Stimulated activated CD8-positive, alpha-beta memory T cell treated with anti-CD3 and anti-CD28 coated beads, Interleukin-15, amount 100 ng/mL, for 48 hours (primary cell): ENCODE results near the gene NUTM1.
A peak's percentile ranks its signal among the peaks of the same experiment; 100 is the strongest.

Source experiments
- DNase-seq, 2 donors: peaks; one replicate each; pipeline ENCODE4 v3.0.0-alpha.2; 2020; ENCODE audit warnings: low read depth in 2 of 2

The NUTM1 gene

GRCh38 chr15:34342737-34343575, at the start of gene NUTM1, which contains the start of gene NOP10:
Gene NUTM1 (plus strand): TSS chr15:34343315. CDS start chr15:34343697, 382 bp downstream.
Gene NOP10 (minus strand): TSS chr15:34343136. CDS start chr15:34343073, 63 bp downstream.
- DNase-seq = peak; percentile 85 to 88

DNA sequence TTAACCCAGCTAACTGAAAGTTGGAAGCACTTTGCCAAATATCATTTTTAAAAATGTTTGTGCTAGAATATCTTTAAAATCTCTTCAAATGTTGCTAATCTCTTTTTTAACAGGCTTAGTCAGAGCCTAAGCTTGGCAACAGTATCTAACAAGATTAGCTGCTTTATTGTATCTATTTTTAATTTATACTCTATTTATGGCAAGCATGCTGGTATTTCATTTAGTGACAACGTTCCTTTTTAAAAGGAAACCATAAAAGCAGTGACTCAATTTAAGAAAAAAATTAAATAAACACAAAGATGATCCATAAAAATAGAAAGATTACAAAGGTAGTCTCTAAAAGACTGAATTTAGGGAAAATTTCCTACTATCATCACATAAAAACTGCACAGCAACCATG, 46.1 kb upstream of the NUTM1 start:
- DNase-seq = no peak

- no peak for DNase-seq
These were observed 42.1 kb upstream of the NUTM1 start for GRCh38 chr15:34301058-34301457.

DNA sequence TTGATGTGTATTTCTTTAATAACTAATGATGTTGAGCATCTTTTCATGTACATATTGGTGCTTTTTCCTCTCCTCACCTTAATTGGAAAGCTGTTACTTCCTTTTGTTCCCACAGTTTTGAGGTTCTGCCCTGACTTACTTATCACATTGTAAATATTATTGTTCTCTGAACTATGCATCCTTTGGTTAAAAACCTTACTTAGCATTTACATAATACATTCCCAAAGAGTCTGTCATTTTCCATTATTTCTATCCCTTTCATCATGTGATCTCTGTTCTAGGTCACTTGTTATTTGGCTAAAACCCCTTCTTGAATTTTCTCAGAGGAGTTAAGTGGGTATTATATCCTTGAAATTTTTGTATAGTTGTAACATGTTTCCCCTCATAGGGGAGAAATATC, 38.5 kb upstream of the NUTM1 start:
- no peak for DNase-seq

DNA sequence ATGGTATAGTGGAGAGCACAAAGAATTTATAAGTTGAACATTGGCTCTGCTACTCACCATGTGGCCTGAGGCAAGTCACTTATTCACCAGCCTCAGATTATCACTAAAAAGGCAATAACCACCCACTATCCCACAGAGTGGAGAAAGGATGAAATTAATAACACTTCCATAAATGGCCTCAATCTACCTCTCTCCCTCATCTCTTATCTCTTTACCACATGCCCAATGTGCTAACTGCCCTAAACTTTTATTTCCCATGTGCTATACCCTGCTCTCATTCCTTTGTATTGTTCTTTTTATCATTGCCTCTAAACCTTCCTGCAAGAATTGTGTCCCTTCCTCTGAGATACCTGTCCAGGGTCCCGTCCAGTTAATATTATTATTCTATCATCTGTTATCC, 31.6 kb upstream of the NUTM1 start:
- no peak for DNase-seq

- no peak for DNase-seq
These were observed 28.3 kb upstream of the NUTM1 start for GRCh38 chr15:34314491-34315490.

DNA sequence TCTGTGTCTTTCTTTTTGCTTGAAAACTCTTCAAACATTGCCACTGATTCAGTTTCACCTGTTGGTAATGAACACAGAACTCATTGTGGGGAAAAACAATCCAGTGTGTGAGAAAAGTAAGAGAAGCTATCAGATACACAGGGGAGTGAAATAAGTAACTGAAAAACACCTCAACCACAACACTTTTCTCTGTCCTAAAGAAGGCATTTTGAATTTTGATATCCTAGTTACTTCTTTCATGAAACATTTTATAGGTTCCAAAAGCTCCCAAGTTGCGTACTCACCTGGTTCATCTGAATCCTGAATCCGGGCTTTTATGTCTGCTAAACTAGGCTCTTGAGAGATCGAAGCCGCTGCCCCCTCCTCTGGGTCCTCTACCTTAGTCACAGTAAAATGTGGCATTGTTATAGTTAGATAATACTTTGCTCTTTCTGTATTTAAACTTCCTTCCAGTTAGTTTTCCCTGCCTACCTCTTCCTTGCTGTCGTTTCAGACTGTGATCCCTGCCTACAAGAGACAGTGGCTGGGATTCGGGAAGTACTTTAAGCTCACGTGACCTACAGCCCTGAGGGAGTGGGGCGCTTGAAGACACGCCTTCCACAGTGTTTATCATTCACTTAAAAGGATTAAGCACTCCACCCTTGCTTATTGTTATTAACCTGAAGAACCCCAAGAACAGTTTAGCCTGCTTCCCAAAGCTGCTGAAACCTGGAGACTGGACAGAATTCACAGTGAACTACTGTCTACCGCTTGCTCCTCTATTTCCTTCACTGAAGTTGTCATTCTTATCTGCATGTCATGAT, 24.6 kb upstream of the NUTM1 start:
- DNase-seq = no peak

DNA sequence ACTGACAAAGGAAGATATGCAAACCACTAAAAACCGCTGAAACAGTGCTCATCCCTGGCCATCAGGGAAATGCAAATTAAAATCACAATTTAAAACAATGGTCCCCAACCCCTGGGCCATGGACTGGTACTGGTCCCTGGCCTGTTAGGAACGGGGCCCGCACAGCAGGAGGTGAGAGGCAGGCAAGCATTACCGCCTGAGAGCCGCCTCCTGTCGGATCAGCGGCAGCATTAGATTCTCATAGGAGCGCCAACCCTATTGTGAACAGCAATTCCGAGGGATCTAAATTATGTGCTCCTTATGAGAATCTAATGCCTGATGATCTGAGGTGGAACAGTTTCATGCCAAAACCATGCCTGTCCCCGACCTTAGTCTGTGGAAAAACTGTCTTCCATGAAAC, 19.9 kb upstream of the NUTM1 start:
- DNase-seq = no peak

DNA sequence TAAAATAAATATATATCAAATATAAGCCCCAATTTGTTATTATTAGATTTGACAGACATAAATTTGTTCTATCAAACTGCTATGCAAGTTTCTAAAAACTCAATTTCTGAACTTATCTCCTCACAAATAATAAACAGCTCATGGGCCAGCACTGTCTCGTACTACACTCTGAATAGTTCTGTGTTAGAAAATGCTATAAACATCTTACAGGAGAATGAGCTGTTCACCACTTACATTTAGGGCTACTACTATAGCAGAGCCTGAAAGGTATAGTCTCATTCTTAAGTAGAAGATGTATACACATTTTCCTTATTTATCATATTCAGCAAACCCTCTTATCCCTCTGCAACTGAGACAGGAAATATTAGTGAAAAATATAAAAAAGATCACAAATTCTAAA, 18.2 kb upstream of the NUTM1 start:
- DNase-seq = no peak

DNA sequence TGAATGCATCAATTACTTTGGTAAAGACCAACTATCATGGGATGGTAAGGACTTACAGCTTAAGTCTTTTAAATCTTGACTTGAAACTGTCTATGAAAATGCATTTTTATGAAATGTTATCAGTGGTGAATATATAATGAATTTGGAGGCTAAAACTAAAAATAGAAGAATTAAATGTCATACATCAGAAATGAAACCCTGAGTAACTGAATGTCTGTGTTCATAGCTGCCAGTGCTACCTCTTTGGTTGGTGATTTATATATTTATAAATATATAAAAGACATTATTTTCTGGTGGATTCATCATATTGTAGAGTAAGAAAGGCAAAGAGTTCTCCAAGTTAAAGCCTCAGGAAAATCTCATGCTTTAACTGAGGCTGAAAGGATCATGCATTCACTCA, 17.7 kb upstream of the NUTM1 start:
- DNase-seq = no peak

DNA sequence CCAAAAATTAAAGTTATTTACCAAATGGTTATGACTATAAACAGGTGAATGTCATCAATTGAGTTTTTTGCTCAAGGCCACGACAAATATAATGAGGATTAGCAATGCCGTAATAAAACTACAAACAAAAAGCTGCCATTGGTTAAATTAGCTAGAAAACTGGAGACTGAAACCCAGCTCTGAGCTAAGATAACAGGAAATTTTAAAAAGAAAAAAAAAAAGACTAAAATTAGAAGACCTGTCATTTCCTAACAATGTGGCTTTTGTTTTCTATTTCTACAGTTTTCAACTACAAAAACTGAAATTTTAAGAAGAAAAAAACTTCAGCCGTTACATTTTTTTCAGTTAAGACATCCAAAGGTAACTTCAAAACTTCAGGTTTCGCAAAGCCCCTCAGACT, 15.2 kb upstream of the NUTM1 start:
- DNase-seq = no peak

GRCh38 chr15:34329006-34329405, 14.1 kb upstream of the NUTM1 start:
- no peak for DNase-seq

DNA sequence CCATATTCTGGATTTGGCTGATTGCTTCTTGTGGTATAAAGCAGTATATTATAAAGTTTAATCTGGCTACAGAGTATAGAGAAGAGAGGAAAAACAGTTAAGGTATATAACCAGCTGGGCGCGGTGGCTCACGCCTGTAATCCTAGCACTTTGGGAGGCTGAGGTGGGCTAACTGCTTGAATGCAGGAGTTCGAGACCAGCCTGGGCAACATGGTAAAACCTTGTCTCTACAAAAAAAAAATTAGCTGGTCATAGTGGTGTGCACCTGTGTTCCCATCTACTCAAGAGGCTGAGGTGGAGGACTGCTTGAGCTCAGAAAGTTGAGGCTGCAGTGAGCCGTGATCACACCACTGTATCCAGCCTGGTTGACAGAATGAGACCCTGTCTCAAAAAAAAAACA, 12.8 kb upstream of the NUTM1 start:
- DNase-seq = no peak

- no peak for DNase-seq
These were observed 11.3 kb upstream of the NUTM1 start for GRCh38 chr15:34331809-34332208.

GRCh38 chr15:34332553-34333120, 10.5 kb upstream of the NUTM1 start:
- no peak for DNase-seq

DNA sequence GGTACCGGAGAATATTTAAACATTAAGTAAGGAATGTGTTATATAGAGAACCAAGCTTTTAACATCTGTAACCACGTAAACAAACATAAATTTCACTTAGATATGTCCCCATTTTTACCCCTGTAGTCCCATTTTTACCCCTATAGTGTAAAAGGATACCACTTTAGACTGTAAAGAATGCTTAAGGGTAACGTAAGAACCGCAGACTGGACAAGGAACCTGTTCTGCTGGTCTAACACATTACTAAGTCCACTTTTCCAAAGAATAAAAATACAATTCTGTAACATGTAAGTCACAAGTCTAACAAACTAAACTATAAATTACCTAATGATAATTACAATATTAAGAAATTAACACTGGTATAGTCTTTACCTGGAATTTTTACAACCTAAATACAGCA, 8.4 kb upstream of the NUTM1 start:
- no peak for DNase-seq

DNA sequence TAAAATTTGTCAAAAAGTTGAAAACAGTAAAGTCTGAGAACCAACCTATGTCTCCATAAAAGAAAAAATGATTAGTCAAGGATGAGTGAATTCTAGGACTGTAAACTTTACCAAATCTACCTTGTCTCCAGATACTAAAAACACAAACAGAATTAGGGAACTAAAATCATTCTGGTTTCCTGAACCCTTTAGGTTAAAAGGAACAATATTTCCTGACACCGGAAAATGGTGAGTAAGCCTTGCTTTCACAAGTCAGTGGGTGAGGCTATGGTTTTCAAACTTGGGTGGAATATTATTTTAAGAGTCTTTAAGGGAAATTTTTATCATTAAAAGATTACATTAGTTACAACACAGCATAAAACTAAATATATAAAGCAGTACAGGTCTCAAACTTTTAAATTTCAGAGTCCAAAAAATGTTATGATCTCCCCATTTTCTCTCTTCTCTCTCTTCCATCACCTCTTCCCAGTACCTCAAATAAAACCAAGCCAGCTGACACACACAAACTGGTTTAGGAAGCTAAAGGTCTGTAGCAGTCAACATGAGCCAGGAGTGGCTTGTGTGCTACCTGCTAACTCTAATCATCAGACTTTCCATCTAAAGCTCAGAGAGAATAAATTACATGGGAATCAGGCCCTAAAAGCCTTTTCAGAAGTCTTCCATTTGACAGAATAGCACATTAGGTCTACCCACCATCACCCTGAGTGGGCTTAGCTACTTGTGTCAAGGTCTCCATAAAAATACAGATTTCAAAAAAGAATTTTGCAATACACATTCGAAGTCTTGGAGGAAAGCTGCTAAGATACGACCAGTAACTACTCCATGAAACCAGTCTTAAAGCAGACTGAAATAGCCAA, 7.7 kb upstream of the NUTM1 start:
- no peak for DNase-seq

- no peak for DNase-seq
These were observed 6.7 kb upstream of the NUTM1 start for GRCh38 chr15:34336231-34336990.

DNA sequence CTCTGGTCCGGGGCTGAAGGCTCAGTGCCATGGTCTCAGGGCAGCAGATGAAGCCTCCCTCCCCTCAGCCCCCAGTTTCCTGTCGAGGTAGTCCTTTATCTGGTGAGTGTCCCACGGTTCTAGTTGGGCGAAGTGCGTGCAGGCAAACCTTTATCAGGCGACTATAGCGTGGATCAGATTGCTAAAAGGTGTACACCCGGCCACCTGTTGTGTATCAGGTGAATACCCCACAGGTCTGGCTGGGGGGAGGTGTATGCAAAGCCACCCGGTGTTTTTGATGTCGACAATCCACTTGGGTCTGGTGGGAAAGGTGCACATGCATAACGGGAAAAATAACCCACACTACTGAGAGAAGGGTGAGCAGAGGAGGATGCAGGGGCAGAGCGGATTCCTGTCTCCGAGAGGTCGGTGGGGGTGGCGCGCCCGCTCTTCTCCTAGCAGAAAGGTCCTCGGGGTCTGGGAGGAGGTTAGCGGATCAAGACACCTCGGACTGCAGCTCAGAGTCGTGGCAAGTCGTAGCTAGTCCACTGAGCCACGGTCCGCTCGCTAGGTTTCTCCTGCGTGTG, 6.0 kb upstream of the NUTM1 start:
- DNase-seq = no peak
